GM19025 (cell line): ENCODE data around the gene RAB20.

ENCODE experiments used
- ATAC-seq: cut with Tn5 transposase; IDR thresholded peaks from one replicate; pipeline ENCODE4 v1.9.1; 2021; ENCODE audit warnings: mild to moderate bottlenecking, low read depth, moderate library complexity; ENCODE audit not compliant: unreplicated experiment

Gene RAB20

DNA sequence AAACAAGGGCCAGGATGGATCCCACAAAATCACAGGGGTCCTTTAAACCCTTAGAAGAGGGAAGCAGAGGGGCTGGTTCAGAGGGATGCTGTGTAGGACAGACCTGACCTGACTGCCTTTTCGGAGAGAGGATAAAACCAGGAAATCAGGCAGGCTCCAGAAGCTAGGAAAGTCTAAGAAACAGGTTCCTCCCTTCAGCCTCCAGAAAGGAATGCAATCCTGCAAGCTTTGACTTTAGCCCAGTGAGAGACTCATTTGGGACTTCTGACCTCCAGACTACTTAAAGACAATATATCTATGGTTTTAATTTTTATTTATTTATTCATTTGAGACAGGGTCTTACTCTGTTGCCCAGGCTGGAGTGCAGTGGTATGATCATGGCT lies 5.3 kb downstream of the RAB20 start:
- no peak for ATAC-seq

GRCh38 chr13:110555601-110556223 lies 5.8 kb downstream of the RAB20 start:
- ATAC-seq, result no peak

DNA sequence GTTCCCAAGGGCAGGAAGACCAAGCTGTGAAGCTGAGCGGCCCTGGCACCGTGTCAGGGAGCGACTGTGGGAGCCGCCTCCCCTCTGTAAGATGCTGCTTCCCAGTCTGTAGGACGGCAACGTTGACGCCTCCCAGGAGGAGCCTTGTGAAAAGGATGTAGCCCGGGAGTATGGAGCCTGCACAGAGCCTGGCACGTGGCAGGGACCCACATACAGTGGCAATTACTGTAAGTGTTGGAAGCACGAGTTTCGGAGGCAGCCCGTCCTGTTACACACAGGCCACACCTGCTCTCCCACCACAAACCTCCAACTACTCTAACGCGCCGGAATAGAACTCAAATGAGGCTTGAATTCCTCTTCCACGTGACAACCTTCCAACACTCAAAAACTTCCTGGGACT lies 6.6 kb downstream of the RAB20 start:
- no peak for ATAC-seq

GRCh38 chr13:110554227-110554836 lies 7.2 kb downstream of the RAB20 start:
- ATAC-seq, result no peak

GRCh38 chr13:110553417-110553816 lies 8.1 kb downstream of the RAB20 start:
- ATAC-seq, result no peak

DNA sequence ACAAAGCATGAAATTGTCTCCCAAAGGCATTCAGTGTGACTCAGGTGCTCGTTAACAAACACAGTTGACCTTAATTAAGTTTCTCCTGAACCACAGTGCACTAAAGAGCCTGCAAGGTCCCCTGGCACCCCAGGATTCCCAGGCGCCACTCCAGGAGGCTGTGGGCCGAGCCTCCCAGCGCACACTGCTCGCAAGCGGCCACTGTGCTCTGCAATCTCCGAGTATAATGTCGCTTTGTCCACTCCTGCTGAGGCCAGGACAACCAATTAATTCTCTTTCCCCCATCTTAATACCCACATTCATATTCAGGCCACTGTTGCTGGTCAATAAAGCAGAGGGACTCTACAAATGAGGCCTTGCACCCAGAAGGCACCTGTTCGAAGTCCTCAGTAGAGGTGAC lies 8.8 kb downstream of the RAB20 start:
- ATAC-seq, result no peak

GRCh38 chr13:110551284-110551683 lies 10.2 kb downstream of the RAB20 start:
- no peak for ATAC-seq

DNA sequence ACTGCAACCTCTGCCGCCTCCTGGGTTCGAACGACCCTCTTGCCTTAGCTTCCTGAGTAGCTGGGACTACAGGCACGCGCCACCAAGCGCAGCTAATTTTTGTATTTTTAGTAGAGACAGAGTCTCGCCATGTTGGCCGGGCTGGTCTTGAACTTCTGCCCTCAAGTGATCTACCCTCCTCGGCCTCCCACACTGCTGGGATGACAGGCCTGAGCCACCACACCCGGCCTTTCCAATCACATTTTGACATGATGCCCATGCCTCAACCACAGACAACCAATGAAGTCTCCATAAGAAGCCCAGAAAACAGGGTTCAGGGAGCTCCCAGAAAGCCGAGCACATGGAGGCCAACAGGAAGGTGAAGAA lies 11.7 kb downstream of the RAB20 start:
- ATAC-seq, result no peak

DNA sequence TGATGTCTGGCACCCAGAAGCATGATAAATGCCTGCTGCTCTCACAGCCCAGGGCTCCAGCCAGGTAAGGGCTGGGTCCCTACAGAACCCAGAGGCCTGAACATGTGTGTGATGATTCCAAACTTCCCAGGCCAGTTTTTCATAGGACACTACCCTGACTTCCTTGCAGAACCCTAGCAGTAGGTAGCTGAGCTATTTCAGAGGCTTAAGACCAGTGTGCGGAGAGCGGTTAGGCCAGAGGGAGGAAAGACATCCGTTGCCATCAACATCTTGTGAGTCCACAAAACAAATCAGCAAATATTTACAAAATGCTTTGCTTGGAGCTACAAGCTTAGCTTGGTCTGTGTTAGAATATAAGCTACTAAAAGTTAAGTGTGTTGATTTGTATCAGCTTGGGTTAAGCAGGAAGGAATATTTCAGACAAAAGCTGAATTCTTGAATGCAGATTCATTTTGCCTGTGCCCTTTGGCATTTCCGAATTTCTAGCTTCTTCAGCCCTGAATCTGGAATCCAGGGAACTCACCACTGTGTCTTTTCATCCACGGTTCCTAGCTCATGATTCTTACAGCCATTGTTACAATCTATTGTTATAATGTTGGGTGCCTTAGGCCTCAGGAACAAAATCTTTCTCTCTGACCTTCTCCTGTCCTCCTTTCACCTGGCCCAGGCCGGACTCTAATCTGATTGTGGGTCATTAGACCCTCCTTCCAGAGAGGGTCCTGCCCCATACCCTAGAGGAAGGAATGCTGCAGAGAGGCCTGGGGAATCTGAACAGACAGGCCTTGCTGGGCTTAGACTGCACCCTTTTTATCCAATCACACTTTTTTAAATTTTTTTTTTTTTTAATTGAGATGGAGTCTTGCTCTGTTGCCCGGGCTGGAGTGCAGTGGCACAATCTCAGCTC lies 12.4 kb downstream of the RAB20 start:
- no peak for ATAC-seq

DNA sequence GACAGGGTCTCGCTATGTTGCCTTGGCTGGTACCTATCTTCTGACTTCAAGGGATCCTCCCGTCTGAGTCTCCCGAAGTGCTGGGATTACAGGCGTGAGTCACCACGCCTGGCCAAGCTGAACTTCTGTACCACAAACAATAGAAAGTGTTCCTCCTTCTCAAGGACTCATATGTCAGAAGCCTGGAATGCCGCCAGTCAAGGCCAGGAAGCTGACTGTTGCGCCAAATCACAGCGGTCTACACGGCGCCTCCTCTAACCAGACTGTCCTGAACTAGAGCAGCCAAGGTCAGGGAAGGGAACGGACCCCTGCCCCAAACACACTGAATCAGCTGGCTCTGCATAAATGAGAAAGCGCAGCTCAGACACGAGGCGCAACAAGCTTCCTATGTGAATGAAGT lies 14.6 kb downstream of the RAB20 start:
- no peak for ATAC-seq

DNA sequence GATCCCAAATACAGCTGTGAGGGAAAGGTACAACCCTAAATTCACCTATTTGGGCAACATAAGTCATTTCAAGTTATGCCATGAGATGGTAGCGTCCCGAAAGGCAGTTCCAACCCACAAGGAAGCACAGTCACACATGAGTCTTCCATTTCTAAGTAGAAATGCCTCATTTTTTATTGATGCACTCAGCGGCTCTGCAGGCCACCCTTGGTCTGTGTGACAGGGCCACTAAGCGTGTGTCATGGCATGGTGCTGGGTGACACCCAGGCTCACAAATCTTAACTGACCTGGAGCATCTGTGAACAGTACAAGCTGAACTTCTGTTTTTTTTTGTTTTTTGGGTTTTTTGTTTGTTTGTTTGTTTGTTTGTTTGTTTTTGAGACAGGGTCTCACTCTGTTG lies 15.1 kb downstream of the RAB20 start:
- no peak for ATAC-seq

- no peak for ATAC-seq
These were observed 19.2 kb downstream of the RAB20 start for GRCh38 chr13:110542169-110542796.

GRCh38 chr13:110541526-110541920 lies 20.0 kb downstream of the RAB20 start:
- no peak for ATAC-seq

DNA sequence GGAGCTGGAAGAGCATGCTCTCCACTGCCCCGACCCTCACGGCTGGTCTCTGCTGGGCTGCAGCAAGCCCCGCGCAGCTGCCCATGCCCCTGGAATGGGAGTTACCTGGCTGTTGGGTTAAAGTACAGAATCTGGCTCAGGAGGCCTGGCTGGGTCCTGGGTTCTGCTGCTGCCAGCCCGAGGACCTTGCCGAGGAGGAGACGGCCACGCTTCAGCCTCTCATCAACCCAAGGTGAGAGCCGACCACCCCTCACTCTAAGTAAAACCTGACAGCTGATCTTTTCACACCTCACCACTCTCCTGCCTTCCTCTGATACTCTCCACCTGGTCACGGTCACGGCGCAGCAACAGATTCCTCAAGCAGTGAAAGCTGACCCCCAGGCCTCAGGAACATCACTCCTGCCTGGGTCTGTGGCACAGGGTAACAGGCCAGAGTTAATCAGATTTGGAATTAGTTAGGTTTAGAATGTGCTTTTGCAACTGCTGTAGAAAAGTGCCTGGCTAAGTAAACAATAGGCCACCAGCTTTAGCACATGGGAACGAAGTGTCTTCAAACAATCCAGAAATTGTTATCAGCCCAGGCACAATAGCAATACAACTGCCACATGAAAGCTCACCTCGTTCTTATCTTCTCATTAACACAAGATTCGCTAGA lies 20.5 kb downstream of the RAB20 start:
- no peak for ATAC-seq

GRCh38 chr13:110539894-110540293 lies 21.6 kb downstream of the RAB20 start:
- ATAC-seq, result no peak

- no peak for ATAC-seq
These were observed 22.9 kb downstream of the RAB20 start for GRCh38 chr13:110538632-110539031.

DNA sequence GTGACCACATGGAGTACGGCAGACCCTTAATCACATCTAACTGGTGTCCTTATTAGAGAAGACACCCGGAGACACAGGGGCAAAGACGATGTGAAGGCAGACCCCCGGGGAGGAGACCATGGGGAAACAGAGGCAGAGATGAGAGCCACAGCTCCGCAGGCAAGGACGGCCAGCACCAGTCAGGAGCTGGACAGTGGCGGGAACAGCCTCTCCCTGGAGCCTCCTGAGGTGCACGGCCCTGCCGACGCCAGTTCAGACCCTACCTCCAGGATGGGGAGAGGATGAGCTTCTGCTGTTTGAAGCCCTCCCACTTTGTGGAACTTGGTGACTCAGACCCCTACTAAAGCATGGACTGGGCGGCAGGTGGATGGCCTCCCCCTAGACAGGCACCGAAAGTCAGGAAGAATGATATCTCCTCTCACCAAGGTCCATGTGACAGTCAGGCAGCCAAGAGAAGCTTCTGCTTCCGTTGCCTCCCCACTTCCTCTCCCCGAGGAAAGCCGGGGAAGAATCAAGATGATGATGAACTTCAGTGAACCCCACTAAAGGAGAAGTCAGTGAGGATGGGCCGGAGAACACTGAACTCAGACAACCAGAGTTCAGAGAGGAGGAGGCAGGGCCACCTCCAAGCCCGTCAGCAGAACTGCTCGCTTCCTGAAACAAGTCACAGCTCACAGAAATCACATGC lies 25.4 kb downstream of the RAB20 start:
- no peak for ATAC-seq

DNA sequence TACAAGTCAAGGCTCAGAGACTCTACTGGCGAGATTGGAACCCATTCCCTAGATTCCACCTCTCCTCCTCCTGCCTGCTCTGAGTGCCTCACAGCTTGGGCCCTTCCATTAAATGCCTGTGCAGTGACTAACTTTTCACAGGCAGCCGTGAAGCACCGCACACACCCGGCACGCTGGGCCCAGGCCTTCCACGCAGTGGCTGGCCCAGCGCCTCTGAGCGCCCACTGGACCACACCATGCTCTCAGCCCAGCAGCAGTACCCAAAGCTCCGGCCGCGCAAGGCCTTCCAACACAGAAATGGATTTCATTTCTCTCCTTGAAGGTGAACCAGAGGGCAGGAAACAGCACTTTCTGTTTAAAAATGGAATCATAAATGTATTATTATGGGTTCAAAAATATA lies 26.0 kb downstream of the RAB20 start:
- ATAC-seq, result no peak

DNA sequence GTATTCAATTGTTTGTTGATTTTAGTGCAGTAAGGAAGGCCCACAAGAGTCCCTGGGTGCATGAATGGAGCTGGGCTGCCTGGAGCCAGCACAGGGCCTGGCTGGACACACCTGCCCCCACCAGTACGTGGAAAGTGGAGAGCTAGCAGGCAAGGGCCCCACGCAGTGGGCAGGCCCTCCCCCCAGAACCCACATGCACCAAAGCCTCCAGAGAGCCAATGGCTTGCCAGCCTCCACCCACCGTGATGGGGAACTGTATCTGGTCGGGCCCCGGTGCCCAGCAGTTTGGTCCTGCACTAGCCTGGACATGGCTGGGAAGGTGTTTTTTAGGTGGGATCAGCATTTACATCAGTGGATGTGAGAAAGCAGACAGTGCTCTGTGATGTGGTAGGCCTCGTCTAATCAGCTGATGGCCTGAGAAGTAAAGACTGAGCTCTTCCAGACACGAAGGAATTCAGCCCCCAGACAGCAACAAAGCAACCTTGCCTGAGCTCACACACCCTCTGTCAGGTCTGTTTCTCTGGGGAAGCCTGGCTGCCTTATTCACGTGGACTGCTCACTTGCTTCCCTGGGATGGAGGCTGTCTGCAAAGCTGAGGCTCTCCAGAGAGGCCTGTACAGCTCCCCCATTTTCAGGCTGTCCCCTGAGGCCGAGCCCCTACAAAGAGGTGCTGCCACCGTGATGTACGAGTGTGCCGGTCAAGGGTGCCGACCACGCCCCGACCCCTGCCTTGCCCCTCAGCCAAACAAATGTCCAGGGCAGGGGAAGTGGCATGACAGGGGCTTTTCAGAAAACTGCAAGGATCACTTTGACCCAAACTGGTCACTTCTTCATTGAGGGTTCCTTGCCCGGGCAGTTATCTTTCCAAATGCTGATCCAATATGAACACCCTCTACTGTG lies 27.5 kb downstream of the RAB20 start:
- ATAC-seq, result no peak
